T-cell (primary cell): ENCODE measurements around the gene DMRTC2. TPM values are rescaled to one million over a fixed set of nuclear protein-coding genes. Genes with fewer than 3 reads are reported as not detected.

Experiments
- ATAC-seq, 4 experiments: fragments of 200-7000 bp in 3 of 4; fragments of 150-1000 bp in 1 of 4; cut with Tn5 transposase; replicated peaks in 1 of 4; 1 replicate in 3 of 4; 2 replicates in 1 of 4; pipeline ENCODE4 v1.10.0; 2021; ENCODE audit warnings: moderate library complexity in 3 of 4, mild to moderate bottlenecking in 2 of 4, moderate number of reproducible peaks in 1 of 4
- CTCF ChIA-PET, 2 donors: fragments of 300-600 bp; sonication (Branson Sonifier 250); formaldehyde crosslinking; loops; one replicate each; lab custom pipeline; 2022; ENCODE audit warnings: antibody characterized with exemption in 2 of 2; lab: Charles Lee
- POLR2A ChIA-PET, 2 donors: fragments of 300-600 bp; sonication (Branson Sonifier 250); formaldehyde crosslinking; loops; one replicate each; lab custom pipeline; 2022; ENCODE audit warnings: antibody characterized with exemption in 2 of 2; lab: Charles Lee
- DNase-seq, 35 experiments: peaks; one replicate each; pipeline versions ENCODE4 v3.0.0 to v3.0.0-alpha.2; 2013 to 2023
- H3K27ac ChIP-seq: one replicate; pipeline ENCODE4 v1.5.1; 2013; ENCODE audit warnings: low read length
- H3K27me3 ChIP-seq, 2 experiments: replicated peaks in 1 of 2; 1 replicate in 1 of 2; 2 replicates in 1 of 2; pipeline versions ENCODE4 v1.6.1 to v1.7.0; 2013; ENCODE audit warnings: low read length in 1 of 2, mixed read lengths in 1 of 2; ENCODE audit not compliant: control insufficient read depth in 2 of 2, insufficient read depth in 2 of 2; ENCODE audit errors: extremely low read depth in 1 of 2
- H3K36me3 ChIP-seq, 2 donors: 1 replicate in 1 of 2; 2 replicates in 1 of 2; pipeline versions ENCODE4 v1.6.1 to v1.7.0; 2013; ENCODE audit warnings: low read length in 1 of 2; ENCODE audit not compliant: control insufficient read depth in 2 of 2, insufficient read depth in 1 of 2; ENCODE audit errors: extremely low read depth in 1 of 2
- H3K4me1 ChIP-seq, 2 experiments: 1 replicate in 1 of 2; 2 replicates in 1 of 2; pipeline versions ENCODE4 v1.6.1 to v1.7.0; 2013; ENCODE audit warnings: low read length in 2 of 2, mixed read lengths in 1 of 2; ENCODE audit not compliant: insufficient read depth in 2 of 2, control insufficient read depth in 1 of 2; ENCODE audit errors: extremely low read depth in 1 of 2
- H3K4me3 ChIP-seq, 2 donors: 1 replicate in 1 of 2; 2 replicates in 1 of 2; pipeline versions ENCODE4 v1.5.1 to v1.7.0; 2013; ENCODE audit warnings: mild to moderate bottlenecking in 2 of 2, low read length in 1 of 2, moderate library complexity in 1 of 2; ENCODE audit not compliant: control insufficient read depth in 1 of 2; ENCODE audit errors: extremely low read depth in 1 of 2
- H3K9me3 ChIP-seq: 2 replicates; pipeline ENCODE4 v1.7.0; 2013
- H3K27ac Mint-ChIP-seq, 2 donors: one replicate each; pipeline ENCODE4 v1.8.0; 2020 to 2021; ENCODE audit warnings: mild to moderate bottlenecking in 2 of 2, mixed read lengths in 2 of 2
- H3K27me3 Mint-ChIP-seq, 2 donors: one replicate each; pipeline ENCODE4 v1.8.0; 2021 to 2022; ENCODE audit warnings: mixed read lengths in 2 of 2
- H3K36me3 Mint-ChIP-seq: one replicate; pipeline ENCODE4 v1.8.0; 2021; ENCODE audit warnings: mixed read lengths
- H3K4me1 Mint-ChIP-seq, 3 donors: one replicate each; pipeline ENCODE4 v1.8.0; 2020 to 2022; ENCODE audit warnings: mixed read lengths in 3 of 3, mild to moderate bottlenecking in 1 of 3
- H3K4me3 Mint-ChIP-seq, 3 donors: one replicate each; pipeline ENCODE4 v1.8.0; 2020 to 2022; ENCODE audit warnings: mild to moderate bottlenecking in 3 of 3, mixed read lengths in 3 of 3, moderate library complexity in 3 of 3
- H3K9me3 Mint-ChIP-seq, 3 donors: one replicate each; pipeline ENCODE4 v1.8.0; 2020 to 2022; ENCODE audit warnings: mixed read lengths in 3 of 3
- WGBS: methylation state at CpG from one replicate; pipeline ENCODE4 v1.1.5; 2013; ENCODE audit warnings: missing lambda C conversion rate; ENCODE audit not compliant: insufficient coverage; 5-methylcytosine and 5-hydroxymethylcytosine counted together
- total RNA-seq, 35 experiments: library from RNA in 6 of 35; stranded (reverse) in 6 of 35; fragments of 120-200 nt in 1 of 35; gene quantifications; one replicate each; pipeline versions ENCODE4 v1.2.1 to v1.2.4 and lab custom pipeline; 2013 to 2026

Gene DMRTC2
- total RNA-seq (not detected), total RNA-seq (lab: John Stamatoyannopoulos, UW) (0 to 0.06 (median 0) reads per million in 29 experiments)
- not detected for total RNA-seq (2013)

DNA sequence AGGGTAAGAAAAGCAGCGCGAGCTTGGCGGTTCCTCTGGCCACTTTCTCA is at the start of gene DMRTC2:
DMRTC2 (plus strand) TSS at position 42 of the 50 bp plus-strand sequence. CDS start 2,387 bp downstream, outside the sequence.
- DNase-seq (no peak), ATAC-seq (no peak)
- POLR2A ChIA-PET = no interaction called here
- Histone ChIP-seq H3K4me1 (no peaks in the 10 kb centered on the region), H3K9me3 (no peaks in the 10 kb centered on the region), H3K4me3 (no peak within 1 kb of the TSS), H3K36me3 (no peaks in the 10 kb centered on the region), H3K27me3 (peaks cover 0 to 15% of the 10 kb centered on the region in 2 experiments), H3K27ac (no peak within 1 kb of the TSS)
- peaks cover 0 to 4% (median 0%) of the 10 kb centered on the region in 3 donors for H3K9me3 Mint-ChIP-seq
- WGBS = 100% methylated on average over 1 of the region's 3 CpGs
- H3K27me3 Mint-ChIP-seq = no peaks in the 10 kb centered on the region
- H3K4me1 Mint-ChIP-seq = no peaks in the 10 kb centered on the region
- no peak within 1 kb of the TSS for H3K4me3 Mint-ChIP-seq
- no peaks in the 10 kb centered on the region for H3K36me3 Mint-ChIP-seq
- CTCF ChIA-PET = no interaction called here
- no peak within 1 kb of the TSS for H3K27ac Mint-ChIP-seq

DNA sequence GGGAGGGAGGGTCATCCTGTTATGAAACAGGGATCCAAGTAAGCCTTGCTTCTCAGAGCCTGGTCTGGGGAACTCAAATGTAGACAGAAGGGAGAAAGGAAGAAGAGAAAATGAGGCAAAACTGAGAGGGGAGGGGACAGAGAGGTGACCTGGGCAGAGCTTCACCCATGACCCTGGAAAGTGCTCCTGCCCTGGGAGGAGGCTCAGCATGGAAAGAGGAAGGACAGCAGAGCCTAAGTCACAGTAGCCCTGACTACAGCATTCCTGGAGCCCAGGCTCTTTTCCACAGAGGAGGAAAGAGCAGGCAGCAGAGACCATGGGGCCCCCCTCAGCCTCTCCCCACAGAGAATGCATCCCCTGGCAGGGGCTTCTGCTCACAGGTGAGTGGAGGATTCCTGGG is 48.5 kb upstream of the DMRTC2 start, which contains the start of gene CEACAM3:
CEACAM3 (plus strand) TSS at position 226 of the 400 bp plus-strand sequence; CDS start at position 317, 91 bp downstream.
- Histone ChIP-seq H3K9me3 (no peaks in the 10 kb centered on the region), H3K27me3 (peaks cover 0 to 36% of the 10 kb centered on the region in 2 experiments), H3K4me3 (no peak within 1 kb of the TSS), H3K4me1 (no peaks in the 10 kb centered on the region), H3K36me3 (no peaks in the 10 kb centered on the region), H3K27ac (no peak within 1 kb of the TSS)
- ChIA-PET POLR2A (no interaction called here), CTCF (interaction anchor here in 1 of 2 donors (1.8 kb wide), 1 partner anchor 25 kb away, joined by 4 read pairs; no protein-coding TSS in a partner anchor)
- Mint-ChIP-seq H3K4me1 (peaks cover 5 to 12% (median 6%) of the 10 kb centered on the region in 3 donors), H3K4me3 (no peak within 1 kb of the TSS), H3K27ac (no peak within 1 kb of the TSS), H3K36me3 (no peaks in the 10 kb centered on the region), H3K27me3 (peaks cover 38 to 40% of the 10 kb centered on the region in 2 donors), H3K9me3 (no peaks in the 10 kb centered on the region)
- DNase-seq = no peak
- ATAC-seq = no peak

DNA sequence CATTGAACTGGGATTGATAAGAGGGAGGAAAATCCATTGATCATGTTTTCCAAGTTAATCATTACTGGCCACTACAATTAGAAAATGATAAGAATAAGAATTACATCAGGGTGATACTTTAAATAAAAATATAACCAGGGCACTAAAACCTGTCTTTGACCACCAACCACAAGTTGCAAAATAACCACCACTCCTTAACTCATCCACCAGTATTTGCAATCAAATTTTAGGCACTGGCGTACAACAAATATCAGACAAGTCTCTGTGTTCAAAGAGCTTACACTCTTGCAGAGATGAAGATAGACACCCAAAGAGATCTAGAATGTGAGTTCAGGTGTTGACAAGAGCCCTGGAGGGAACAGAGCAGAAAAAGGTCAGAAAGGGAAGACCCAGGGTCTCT is 47.9 kb upstream of the DMRTC2 start:
- CTCF ChIA-PET = no interaction called here
- no peak overlapping the region for H3K27ac Mint-ChIP-seq
- H3K9me3 Mint-ChIP-seq = no peaks in the 10 kb centered on the region
- Histone ChIP-seq H3K27me3 (peaks cover 0 to 32% of the 10 kb centered on the region in 2 experiments), H3K4me1 (no peaks in the 10 kb centered on the region), H3K36me3 (no peaks in the 10 kb centered on the region), H3K9me3 (no peaks in the 10 kb centered on the region), H3K27ac (no peak overlapping the region), H3K4me3 (no peak overlapping the region)
- H3K4me3 Mint-ChIP-seq = no peak overlapping the region
- no peaks in the 10 kb centered on the region for H3K36me3 Mint-ChIP-seq
- H3K4me1 Mint-ChIP-seq = peaks cover 6 to 12% (median 7%) of the 10 kb centered on the region in 3 donors
- DNase-seq (no peak), ATAC-seq (no peak)
- peaks cover 34 to 36% of the 10 kb centered on the region in 2 donors for H3K27me3 Mint-ChIP-seq
- POLR2A ChIA-PET = no interaction called here
- WGBS = no CpG with 5 or more reads among the region's 1 CpG

DNA sequence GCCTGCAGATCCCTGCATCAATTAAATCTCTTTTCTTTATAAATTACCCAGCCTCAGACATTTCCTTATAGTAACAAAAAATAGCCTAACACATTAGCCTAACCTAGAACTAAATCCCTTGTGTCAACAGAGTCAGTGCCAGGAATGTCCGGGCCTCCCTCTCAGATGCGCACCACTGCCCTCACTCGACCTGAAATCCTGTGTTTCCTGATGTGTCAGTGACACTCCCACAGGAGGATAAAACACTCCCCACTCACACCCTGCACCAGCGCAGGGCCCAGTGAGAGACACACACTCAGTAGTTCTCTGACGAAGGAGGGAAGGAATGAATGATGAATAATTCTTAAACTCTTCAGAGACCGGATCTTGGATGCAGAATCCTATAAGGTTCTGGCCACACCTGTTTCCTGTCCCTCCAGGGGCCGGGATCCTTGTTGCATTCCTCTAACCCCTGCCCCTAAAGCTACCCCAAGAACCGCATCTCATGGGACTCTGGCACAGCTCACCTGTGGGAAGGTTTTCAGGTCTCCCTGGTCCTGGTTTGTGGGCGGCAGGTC is 45.3 kb upstream of the DMRTC2 start:
- CTCF ChIA-PET = no interaction called here
- POLR2A ChIA-PET = no interaction called here

DNA sequence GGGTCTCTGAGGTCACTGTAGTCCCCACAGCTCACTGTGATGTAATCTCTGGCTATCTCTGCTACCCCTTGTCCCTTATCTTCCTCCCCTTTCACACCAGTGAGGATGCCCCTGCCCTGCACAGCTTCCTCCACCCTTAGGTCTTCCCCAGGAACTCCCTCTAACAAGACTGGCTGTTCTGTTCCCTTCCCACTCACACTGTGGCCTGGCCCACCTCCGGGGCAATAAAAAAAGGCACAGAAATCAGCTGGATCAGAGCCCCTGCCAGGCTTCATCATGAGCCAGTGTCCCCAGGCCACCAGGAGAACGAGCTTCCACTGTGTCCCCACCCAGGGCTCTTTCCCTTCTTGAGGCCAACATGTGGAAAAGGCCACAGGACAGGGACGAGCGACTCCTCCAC is 43.8 kb upstream of the DMRTC2 start:
- 50% methylated on average over 2 of the region's 4 CpGs for WGBS
- DNase-seq (no peak), ATAC-seq (no peak)
- ChIA-PET POLR2A (no interaction called here), CTCF (no interaction called here)
- Mint-ChIP-seq H3K4me3 (no peak overlapping the region), H3K36me3 (no peaks in the 10 kb centered on the region), H3K27me3 (peaks cover 16 to 22% of the 10 kb centered on the region in 2 donors), H3K9me3 (no peaks in the 10 kb centered on the region), H3K4me1 (peaks cover 0 to 32% (median 9%) of the 10 kb centered on the region in 3 donors), H3K27ac (no peak overlapping the region)
- Histone ChIP-seq H3K4me3 (no peak overlapping the region), H3K4me1 (no peaks in the 10 kb centered on the region), H3K36me3 (no peaks in the 10 kb centered on the region), H3K27me3 (peaks cover 0 to 12% of the 10 kb centered on the region in 2 experiments), H3K27ac (no peak overlapping the region), H3K9me3 (no peaks in the 10 kb centered on the region)

More for the DNA sequence above, 45.3 kb upstream of the DMRTC2 start:
- H3K27ac ChIP-seq = no peak overlapping the region
- H3K9me3 ChIP-seq = no peaks in the 10 kb centered on the region
- Mint-ChIP-seq H3K9me3 (no peaks in the 10 kb centered on the region), H3K27me3 (peaks cover 15 to 21% of the 10 kb centered on the region in 2 donors), H3K27ac (no peak overlapping the region), H3K4me1 (peaks cover 6 to 22% (median 11%) of the 10 kb centered on the region in 3 donors), H3K4me3 (no peak overlapping the region), H3K36me3 (no peaks in the 10 kb centered on the region)
- peaks cover 0 to 16% of the 10 kb centered on the region in 2 experiments for H3K27me3 ChIP-seq
- DNase-seq = no peak
- H3K4me3 ChIP-seq = no peak overlapping the region
- 93% methylated on average over 2 of the region's 9 CpGs for WGBS
- no peaks in the 10 kb centered on the region for H3K4me1 ChIP-seq
- no peak for ATAC-seq
- no peaks in the 10 kb centered on the region for H3K36me3 ChIP-seq

DNA sequence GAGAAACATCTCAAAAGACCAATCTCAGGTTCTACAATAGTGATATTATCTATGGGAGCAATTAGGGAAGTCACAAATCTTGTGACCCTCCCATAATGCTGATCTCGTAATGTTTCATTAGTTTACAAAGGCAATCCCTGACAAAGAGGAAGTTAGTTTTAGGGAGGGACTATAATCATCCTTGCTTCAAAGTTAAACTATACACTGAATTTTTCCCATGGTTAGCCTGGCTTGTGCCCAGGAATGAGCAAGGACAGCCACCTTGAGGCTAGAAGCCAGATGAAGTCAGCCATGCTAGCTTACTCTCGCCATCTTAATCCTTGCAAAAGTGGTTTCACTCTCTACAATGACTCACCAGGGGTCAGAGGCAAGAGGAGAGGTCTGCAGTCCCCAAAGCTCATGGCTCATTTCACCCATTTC is 43.0 kb upstream of the DMRTC2 start:
- ChIA-PET POLR2A (no interaction called here), CTCF (no interaction called here)
- ATAC-seq (no peak), DNase-seq (no peak)
- no peaks in the 10 kb centered on the region for H3K9me3 ChIP-seq
- H3K27me3 ChIP-seq = peaks cover 0 to 10% of the 10 kb centered on the region in 2 experiments
- Mint-ChIP-seq H3K27ac (peak overlapping the region in 1 of 2 donors; percentile 76), H3K4me3 (no peak overlapping the region), H3K36me3 (no peaks in the 10 kb centered on the region), H3K9me3 (no peaks in the 10 kb centered on the region), H3K27me3 (peaks cover 15 to 18% of the 10 kb centered on the region in 2 donors), H3K4me1 (peaks cover 0 to 32% (median 9%) of the 10 kb centered on the region in 3 donors)
- no peaks in the 10 kb centered on the region for H3K4me1 ChIP-seq
- H3K4me3 ChIP-seq = no peak overlapping the region
- H3K27ac ChIP-seq = no peak overlapping the region
- no CpG with 5 or more reads among the region's 2 CpGs for WGBS
- no peaks in the 10 kb centered on the region for H3K36me3 ChIP-seq

DNA sequence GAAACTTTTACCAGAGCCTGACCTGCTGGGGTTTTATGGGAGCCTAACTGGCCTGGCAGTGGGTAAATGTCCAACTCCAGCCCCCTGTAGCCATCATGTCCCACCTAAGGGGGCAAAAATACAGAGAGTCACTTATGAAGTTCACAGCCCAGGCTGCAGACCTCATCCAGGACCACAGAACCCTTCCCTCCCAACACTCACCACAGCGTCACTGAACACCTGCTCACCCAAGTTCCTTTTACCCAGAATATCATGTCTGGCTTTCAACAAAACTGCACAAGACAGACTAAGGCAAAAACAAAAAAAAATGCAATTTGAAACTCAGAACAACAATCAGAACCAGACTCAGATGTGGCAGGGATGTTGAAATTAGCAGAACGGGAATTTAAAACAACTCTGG is 42.1 kb upstream of the DMRTC2 start:
- Histone ChIP-seq H3K27ac (no peak overlapping the region), H3K36me3 (no peaks in the 10 kb centered on the region), H3K9me3 (no peaks in the 10 kb centered on the region), H3K4me3 (no peak overlapping the region), H3K27me3 (peaks cover 0 to 13% of the 10 kb centered on the region in 2 experiments), H3K4me1 (no peaks in the 10 kb centered on the region)
- DNase-seq (no peak), ATAC-seq (no peak)
- CTCF ChIA-PET = no interaction called here
- Mint-ChIP-seq H3K27me3 (peaks cover 9 to 18% of the 10 kb centered on the region in 2 donors), H3K36me3 (no peaks in the 10 kb centered on the region), H3K4me1 (peaks cover 0 to 32% (median 9%) of the 10 kb centered on the region in 3 donors), H3K4me3 (no peak overlapping the region), H3K9me3 (no peaks in the 10 kb centered on the region), H3K27ac (peak overlapping the region in 1 of 2 donors; percentile 76)
- POLR2A ChIA-PET = no interaction called here
- WGBS = no CpG with 5 or more reads among the region's 2 CpGs
